Keratinocyte (primary cell): ENCODE data around the gene SNPH.

Experiments
- CTCF ChIP-seq, 3 experiments: IDR thresholded peaks in 1 of 3; conservative IDR thresholded peaks in 1 of 3; optimal IDR thresholded peaks in 1 of 3; 2 replicates in 2 of 3; 3 replicates in 1 of 3; pipeline versions ENCODE3 to v1.5.1; 2011; ENCODE audit warnings: low read length in 3 of 3, mild to moderate bottlenecking in 3 of 3, moderate library complexity in 2 of 3, control low read depth in 1 of 3, inconsistent platforms in 1 of 3; ENCODE audit not compliant: insufficient read depth in 2 of 3; ENCODE audit errors: extremely low read depth in 1 of 3
- EZH2 ChIP-seq: IDR thresholded peaks from one replicate; pipeline ENCODE4 v1.6.1; 2012; ENCODE audit warnings: inconsistent platforms, mild to moderate bottlenecking, low read length, moderate library complexity

- TF ChIP-seq CTCF (optimal IDR thresholded peaks at IDR 0.05 in 1 of 3, IDR thresholded peaks at IDR 0.05 in 1 of 3, conservative IDR thresholded peaks at IDR 0.05 in 1 of 3; ENCODE audit: extremely low read depth in 1 of 3, insufficient read depth in 2 of 3, low read length in 3 of 3): no peak
- no peak for TF ChIP-seq EZH2
Observed at GRCh38 chr20:1334370-1334731, 68.3 kb downstream of the SNPH start.
